ENCODE measurements around the gene OR12D1.

The OR12D1 gene

DNA sequence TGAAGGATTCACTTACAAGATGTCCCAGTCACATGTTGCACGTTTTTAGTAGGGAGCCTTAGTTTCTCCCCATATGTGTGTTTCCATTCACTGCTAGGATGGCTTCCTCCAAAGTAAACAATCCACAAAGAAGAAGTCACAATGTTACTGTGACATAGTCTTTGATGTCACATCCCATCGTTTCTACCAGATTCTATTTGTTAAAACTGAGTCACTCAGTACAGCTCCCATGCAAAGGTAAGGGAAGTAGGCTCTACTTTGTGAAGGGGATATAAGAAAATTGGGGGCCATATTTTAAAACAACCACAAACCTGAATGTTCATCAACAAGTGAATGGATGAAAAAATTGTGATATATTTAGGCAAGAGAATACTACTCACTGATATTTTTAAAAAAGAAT lies 42.2 kb downstream of the OR12D1 start, which contains the start of the genes OR11A1 and OR2H1:
TSS of gene OR11A1 (minus strand) at position 101 of the 400 bp plus-strand sequence. CDS start 29,430 bp downstream, outside the sequence.
TSS of gene OR2H1 (plus strand) at position 185 of the 400 bp plus-strand sequence. CDS start 4,615 bp downstream, outside the sequence.
- H3K4me1 Mint-ChIP-seq = no peaks in the 10 kb centered on the region
- H3K27ac Mint-ChIP-seq = no peak within 1 kb of the TSS
- H3K27me3 Mint-ChIP-seq (ENCODE audit: low read depth) = peaks cover 8% of the 10 kb centered on the region
- no peaks in the 10 kb centered on the region for H3K36me3 Mint-ChIP-seq (ENCODE audit: low read depth)
- H3K4me3 Mint-ChIP-seq = no peak within 1 kb of the TSS
- TF ChIP-seq, protein P1, sequence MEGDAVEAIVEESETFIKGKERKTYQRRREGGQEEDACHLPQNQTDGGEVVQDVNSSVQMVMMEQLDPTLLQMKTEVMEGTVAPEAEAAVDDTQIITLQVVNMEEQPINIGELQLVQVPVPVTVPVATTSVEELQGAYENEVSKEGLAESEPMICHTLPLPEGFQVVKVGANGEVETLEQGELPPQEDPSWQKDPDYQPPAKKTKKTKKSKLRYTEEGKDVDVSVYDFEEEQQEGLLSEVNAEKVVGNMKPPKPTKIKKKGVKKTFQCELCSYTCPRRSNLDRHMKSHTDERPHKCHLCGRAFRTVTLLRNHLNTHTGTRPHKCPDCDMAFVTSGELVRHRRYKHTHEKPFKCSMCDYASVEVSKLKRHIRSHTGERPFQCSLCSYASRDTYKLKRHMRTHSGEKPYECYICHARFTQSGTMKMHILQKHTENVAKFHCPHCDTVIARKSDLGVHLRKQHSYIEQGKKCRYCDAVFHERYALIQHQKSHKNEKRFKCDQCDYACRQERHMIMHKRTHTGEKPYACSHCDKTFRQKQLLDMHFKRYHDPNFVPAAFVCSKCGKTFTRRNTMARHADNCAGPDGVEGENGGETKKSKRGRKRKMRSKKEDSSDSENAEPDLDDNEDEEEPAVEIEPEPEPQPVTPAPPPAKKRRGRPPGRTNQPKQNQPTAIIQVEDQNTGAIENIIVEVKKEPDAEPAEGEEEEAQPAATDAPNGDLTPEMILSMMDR (IDR thresholded peaks at IDR 0.05; ENCODE audit: unreplicated experiment in 3 of 3) = no peak
- H3K9me3 Mint-ChIP-seq = no peaks in the 10 kb centered on the region

DNA sequence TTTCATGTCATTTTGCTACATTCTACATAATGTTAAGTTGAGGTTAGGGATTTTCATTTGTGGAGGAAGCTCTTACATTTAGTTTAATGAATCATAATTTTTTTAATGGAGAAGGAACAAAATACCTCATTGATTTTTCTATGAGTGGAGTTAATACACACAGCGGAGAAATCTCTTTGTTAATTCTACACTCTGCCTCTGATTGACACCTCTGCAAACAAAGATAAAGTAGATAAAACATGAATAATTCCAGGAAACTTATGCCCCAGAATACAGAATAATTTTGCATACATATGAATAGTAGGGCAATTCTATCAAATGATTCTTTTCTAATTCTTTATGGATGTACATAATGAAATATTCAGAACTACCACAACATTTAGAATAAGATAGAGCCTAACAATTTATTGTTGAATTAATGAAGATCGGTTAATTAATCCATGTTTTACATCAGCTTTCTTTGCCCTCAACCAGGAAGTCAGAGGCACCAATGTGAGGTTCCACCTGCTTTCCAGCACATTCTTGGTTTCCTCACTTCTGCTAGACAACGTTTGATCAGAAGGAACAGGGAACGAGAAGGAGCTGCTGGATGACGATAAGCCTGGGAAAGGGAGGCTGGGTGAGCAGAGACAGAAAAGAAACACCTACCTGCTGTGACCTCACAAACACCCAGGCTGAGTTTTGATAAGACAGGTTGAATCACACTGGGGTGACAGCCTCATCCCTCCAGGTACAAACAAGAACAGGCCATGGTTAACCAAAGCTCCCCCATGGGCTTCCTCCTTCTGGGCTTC lies 46.5 kb downstream of the OR12D1 start:
- no peak overlapping the region for H3K27ac Mint-ChIP-seq
- H3K4me1 Mint-ChIP-seq = no peaks in the 10 kb centered on the region
- H3K27me3 Mint-ChIP-seq (ENCODE audit: low read depth) = peaks cover 17% of the 10 kb centered on the region
- TF ChIP-seq, protein P1 (IDR thresholded peaks at IDR 0.05; ENCODE audit: unreplicated experiment in 3 of 3) = no peak
- H3K4me3 Mint-ChIP-seq = no peak overlapping the region
- H3K36me3 Mint-ChIP-seq (ENCODE audit: low read depth) = no peaks in the 10 kb centered on the region
- H3K9me3 Mint-ChIP-seq = no peaks in the 10 kb centered on the region

DNA sequence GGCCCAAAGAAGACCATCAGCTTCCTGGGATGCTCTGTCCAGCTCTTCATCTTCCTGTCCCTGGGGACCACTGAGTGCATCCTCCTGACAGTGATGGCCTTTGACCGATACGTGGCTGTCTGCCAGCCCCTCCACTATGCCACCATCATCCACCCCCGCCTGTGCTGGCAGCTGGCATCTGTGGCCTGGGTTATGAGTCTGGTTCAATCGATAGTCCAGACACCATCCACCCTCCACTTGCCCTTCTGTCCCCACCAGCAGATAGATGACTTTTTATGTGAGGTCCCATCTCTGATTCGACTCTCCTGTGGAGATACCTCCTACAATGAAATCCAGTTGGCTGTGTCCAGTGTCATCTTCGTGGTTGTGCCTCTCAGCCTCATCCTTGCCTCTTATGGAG lies 47.3 kb downstream of the OR12D1 start:
- Mint-ChIP-seq H3K4me3 (no peak overlapping the region), H3K27me3 (ENCODE audit: low read depth) (peaks cover 17% of the 10 kb centered on the region), H3K36me3 (ENCODE audit: low read depth) (no peaks in the 10 kb centered on the region), H3K27ac (no peak overlapping the region), H3K9me3 (no peaks in the 10 kb centered on the region), H3K4me1 (no peaks in the 10 kb centered on the region)
- TF ChIP-seq, protein P1 (IDR thresholded peaks at IDR 0.05; ENCODE audit: unreplicated experiment in 3 of 3) = no peak

DNA sequence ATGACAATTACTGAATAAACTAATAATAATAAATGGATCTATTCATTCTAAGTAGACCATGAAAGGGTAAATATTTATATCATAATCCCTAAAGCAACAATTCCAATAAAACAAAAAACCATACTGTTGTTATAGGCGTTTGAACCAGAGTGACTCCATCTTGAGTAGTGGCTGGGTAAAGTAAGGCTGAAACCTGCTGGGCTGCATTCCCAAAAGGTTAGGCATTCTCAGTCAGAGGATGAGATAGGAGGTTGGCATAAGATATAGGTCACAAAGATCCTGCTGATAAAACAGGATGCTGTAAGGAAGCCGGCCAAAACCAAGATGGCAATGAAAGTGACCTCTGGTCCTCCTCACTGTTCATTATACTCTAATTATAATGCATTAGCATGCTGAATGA lies 50.6 kb downstream of the OR12D1 start:
- Mint-ChIP-seq H3K27me3 (ENCODE audit: low read depth) (peaks cover 9% of the 10 kb centered on the region), H3K9me3 (no peaks in the 10 kb centered on the region), H3K27ac (no peak overlapping the region)

DNA sequence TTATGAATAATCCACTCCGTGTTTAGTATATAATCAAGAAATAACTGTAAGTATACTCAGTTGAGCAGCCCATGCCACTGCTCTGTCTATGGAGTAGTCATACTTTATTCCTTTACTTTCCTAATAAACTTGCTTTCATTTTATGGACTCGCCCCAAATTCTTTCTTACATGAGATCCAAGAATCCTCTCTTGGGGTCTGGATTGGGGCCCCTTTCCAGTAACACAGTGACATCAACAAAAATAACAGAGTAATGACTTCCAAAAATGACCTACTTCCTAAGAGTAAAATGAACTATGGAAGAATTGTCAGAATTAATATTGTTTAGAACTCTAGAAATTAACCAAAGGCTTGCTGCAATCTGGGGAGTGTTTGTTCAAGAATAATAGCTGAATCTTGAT lies 51.1 kb downstream of the OR12D1 start:
- no peaks in the 10 kb centered on the region for H3K4me1 Mint-ChIP-seq
- H3K27ac Mint-ChIP-seq = no peak overlapping the region
- no peak overlapping the region for H3K4me3 Mint-ChIP-seq
- TF ChIP-seq, protein P1 (IDR thresholded peaks at IDR 0.05; ENCODE audit: unreplicated experiment in 3 of 3) = no peak
- H3K9me3 Mint-ChIP-seq = no peaks in the 10 kb centered on the region
- H3K36me3 Mint-ChIP-seq (ENCODE audit: low read depth) = no peaks in the 10 kb centered on the region
- peaks cover 12% of the 10 kb centered on the region for H3K27me3 Mint-ChIP-seq (ENCODE audit: low read depth)

More for the DNA sequence above, 50.6 kb downstream of the OR12D1 start:
- Mint-ChIP-seq H3K4me1 (no peaks in the 10 kb centered on the region), H3K4me3 (no peak overlapping the region), H3K36me3 (ENCODE audit: low read depth) (no peaks in the 10 kb centered on the region)
- TF ChIP-seq, protein P1 (IDR thresholded peaks at IDR 0.05; ENCODE audit: unreplicated experiment in 3 of 3) = no peak

DNA sequence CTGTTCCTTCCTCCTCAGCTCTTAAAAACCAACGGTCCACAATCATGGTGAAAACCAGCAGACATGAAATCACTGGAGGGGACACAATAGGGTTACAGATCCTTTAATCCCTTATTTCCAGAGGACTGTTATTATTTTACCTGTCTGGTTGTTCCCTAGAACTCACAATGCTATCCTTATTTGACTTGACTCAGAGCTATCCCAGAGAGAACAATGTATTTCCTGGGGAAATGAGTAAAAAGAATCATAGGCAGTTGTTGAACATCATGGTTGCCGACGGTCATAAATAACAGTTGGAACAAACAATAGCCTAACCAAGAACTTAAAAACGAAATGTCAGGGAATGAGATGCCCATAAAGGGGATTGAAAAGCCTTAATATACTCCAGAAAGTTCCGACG lies 51.5 kb downstream of the OR12D1 start:
- Mint-ChIP-seq H3K27ac (no peak overlapping the region), H3K4me3 (no peak overlapping the region), H3K9me3 (no peaks in the 10 kb centered on the region), H3K36me3 (ENCODE audit: low read depth) (no peaks in the 10 kb centered on the region), H3K4me1 (no peaks in the 10 kb centered on the region), H3K27me3 (ENCODE audit: low read depth) (peaks cover 12% of the 10 kb centered on the region)
- TF ChIP-seq, protein P1 (IDR thresholded peaks at IDR 0.05; ENCODE audit: unreplicated experiment in 3 of 3) = no peak
